ENCODE results near the gene RBPJ.

The RBPJ gene

GRCh38 chr4:26482508-26483462 lies 162.0 kb downstream of the RBPJ start:
- H3K27ac ChIP-seq, result no peak overlapping the region
- TF ChIP-seq ZFX (IDR thresholded peaks at IDR 0.05), result no peak
- TF ChIP-seq, protein P1, sequence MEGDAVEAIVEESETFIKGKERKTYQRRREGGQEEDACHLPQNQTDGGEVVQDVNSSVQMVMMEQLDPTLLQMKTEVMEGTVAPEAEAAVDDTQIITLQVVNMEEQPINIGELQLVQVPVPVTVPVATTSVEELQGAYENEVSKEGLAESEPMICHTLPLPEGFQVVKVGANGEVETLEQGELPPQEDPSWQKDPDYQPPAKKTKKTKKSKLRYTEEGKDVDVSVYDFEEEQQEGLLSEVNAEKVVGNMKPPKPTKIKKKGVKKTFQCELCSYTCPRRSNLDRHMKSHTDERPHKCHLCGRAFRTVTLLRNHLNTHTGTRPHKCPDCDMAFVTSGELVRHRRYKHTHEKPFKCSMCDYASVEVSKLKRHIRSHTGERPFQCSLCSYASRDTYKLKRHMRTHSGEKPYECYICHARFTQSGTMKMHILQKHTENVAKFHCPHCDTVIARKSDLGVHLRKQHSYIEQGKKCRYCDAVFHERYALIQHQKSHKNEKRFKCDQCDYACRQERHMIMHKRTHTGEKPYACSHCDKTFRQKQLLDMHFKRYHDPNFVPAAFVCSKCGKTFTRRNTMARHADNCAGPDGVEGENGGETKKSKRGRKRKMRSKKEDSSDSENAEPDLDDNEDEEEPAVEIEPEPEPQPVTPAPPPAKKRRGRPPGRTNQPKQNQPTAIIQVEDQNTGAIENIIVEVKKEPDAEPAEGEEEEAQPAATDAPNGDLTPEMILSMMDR (conservative IDR thresholded peaks at IDR 0.05), result no peak

DNA sequence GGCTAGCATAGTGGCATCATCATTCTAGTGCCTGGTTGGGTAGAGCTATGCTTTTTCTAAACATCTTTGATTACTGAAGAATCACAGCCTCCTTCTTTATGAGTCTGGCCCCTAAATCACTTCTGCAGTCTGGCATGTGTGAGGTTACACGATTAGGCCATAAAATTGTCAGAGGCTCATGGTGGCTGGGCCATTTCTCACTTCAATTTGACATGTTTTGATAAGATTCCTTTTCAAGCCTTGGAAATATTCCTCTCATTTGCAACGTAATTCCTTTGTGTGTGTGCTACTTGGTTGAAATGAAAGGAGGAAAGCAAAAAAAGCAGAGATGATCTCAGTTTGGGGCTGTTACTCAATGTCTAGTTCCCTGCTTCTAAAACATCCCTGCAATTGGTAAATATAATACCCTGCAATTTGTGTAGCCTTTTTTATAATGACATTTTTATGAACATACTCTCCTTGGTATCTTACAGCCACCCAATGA lies 163.3 kb downstream of the RBPJ start:
- H3K27ac ChIP-seq, result no peak overlapping the region

GRCh38 chr4:26484516-26484915 lies 163.7 kb downstream of the RBPJ start:
- no peak overlapping the region for H3K27ac ChIP-seq
- TF ChIP-seq, protein P1 (conservative IDR thresholded peaks at IDR 0.05), result no peak
- no peak for TF ChIP-seq ZFX (IDR thresholded peaks at IDR 0.05)

More for the DNA sequence above, 163.3 kb downstream of the RBPJ start:
- TF ChIP-seq, protein P1 (conservative IDR thresholded peaks at IDR 0.05), result no peak
- no peak for TF ChIP-seq ZFX (IDR thresholded peaks at IDR 0.05)
